Glomerular endothelial cell (primary cell): ENCODE results near the gene GNA14. TPM values are rescaled to one million over a fixed set of nuclear protein-coding genes. Genes with fewer than 3 reads are reported as not detected.
"Not testable (repeated sequence)": the region's sequence is repeated elsewhere in the genome, so short reads cannot be mapped to it uniquely, and the experiment has no call there.

Experiments
- DNase-seq: peaks from one replicate; pipeline ENCODE4 v3.0.0-alpha.2; 2011; ENCODE audit warnings: low read depth, low spot score; ENCODE audit errors: extremely low read depth
- total RNA-seq: library from RNA; depleted of rRNA; stranded (reverse); fragments of >200 nt; gene quantifications from 2 replicates; pipeline ENCODE4 v1.2.3, GENCODE V29; 2015

GNA14 gene
- 43.6 and 67.3 TPM in 2 replicates for total RNA-seq

DNA sequence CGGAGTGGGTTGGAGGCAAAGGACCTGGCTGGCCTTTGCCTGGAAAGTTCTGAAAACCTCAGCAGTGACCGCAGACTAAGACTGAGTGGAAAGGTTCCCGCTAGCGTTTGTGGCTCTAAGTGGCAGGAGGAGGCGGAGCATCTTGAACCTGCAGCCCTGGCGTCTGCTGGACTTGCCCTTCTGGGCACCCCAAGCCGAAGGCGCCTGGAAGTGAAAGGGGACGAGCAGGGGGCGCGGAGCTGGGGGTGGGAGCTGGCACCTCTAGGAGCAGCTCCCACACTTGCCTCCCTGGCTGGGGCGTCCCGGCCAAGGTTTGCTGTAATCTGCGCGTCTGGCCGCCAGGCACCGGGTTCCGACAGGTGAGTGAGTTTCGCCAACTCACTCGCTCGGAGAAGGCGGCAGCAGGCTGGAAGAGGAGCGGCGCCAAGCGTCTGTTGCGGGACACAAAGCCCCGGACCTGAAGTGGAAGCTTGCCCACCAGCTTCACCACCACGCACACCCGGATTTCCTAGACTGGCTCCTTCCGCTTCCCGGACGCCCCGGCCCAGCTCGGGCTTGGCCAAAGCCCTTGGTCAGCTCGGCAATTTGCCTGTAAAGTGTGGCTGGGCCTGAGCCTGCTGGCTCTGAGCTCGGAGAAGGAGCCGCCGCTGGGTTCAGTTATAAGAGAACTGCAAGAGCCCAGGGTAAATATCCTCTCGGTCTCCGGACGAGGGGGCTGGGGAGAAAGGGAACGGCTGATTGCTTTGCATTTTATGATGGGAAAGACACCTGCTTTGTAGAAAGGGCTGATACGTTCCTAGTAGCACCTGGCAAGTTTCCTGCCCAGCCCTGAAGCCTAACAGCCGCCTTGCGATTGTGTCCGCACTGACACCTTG is at the start of gene GNA14:
GNA14 (minus strand) TSS at position 89 of the 875 bp plus-strand sequence. CDS start 529 bp downstream, outside the sequence.
- DNase-seq: no peak

DNA sequence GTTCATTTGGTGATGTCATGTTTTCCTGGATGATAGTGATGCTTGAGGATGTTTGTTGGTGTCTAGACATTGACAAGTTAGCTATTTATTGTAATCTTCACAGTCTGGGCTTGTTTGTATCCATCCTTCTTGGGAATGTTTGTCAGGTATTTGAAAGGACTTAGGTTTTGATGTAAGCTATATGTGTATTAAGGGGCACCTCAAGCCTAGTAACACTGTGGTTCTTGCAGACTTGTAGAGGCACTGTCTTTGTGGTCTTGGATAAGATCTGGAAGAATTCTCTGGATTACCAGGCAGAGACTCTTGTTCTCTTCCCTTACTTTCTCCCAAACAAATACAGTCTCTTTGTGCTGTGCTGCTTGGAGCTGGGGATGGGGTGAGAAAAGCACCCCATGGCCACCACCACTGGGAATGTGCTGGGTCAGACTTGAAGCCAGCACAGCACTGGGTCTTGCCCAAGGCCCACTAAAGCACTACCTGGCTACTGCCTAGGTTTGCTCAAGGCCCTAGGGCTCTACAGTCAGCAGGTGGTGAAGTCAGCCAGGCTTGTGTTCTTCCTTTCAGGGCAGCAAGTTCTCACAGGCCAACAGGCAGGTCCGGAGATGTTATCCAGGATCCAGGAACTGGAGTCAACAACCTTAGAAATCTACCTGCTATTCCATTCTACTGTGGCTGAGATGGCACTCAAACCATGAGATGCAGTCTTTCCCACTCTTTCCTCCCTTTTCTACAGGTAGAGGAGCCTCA is 49.3 kb upstream of the GNA14 start:
- DNase-seq: no peak

DNA sequence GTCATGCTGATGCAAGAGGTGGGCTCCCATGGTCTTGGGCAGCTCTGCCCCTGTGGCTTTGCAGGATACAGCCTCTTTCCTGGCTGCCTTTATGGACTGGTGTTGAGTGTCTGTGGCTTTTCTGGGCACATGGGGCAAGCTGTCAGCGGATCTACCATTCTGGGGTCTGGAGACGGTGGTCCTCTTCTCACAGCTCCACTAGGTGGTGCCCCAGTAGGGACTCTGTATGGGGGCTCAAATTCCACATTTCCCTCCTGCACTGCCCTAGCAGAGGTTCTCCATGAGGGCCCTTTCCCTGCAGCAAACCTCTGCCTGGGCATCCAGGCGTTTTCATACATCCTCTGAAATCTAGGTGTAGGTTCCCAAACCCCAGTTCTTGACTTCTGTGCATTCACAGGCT is 42.6 kb upstream of the GNA14 start:
- DNase-seq: not testable (repeated sequence)

DNA sequence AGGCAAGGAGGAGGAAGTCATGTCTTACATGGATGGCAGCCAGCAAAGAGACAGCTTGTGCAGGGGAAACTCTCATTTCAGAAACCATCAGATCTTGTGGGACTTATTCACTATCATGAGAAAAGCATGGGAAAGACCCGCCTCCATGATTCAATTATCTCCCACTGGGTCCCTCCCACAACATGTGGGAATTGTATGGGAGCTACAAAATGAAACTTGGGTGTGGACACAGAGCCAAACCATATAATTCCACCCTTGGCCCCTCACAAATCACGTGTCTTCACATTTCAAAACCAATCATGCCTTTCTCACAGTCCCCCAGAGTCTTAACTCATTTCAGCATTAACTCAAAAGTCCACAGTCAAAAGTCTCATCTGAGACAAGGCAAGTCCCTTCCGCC is 42.0 kb upstream of the GNA14 start:
- not testable (repeated sequence) for DNase-seq

DNA sequence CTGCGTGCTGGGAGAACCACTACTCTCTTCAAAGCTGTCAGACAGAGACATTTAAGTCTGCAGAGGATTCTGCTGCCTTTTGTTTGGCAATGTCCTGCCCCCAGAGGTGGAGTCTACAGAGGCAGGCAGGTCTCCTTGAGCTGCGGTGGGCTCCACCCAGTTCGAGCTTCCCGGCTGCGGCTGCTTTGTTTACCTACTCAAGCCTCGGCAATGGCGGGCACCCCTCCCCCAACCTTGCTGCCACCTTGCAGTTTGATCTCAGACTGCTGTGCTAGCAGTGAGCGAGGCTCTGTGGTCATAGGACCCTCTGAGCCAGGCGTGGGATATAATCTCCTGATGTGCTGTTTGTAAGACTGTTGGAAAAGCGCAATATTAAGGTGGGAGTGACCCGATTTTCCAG is 39.6 kb upstream of the GNA14 start:
- DNase-seq: not testable (repeated sequence)

DNA sequence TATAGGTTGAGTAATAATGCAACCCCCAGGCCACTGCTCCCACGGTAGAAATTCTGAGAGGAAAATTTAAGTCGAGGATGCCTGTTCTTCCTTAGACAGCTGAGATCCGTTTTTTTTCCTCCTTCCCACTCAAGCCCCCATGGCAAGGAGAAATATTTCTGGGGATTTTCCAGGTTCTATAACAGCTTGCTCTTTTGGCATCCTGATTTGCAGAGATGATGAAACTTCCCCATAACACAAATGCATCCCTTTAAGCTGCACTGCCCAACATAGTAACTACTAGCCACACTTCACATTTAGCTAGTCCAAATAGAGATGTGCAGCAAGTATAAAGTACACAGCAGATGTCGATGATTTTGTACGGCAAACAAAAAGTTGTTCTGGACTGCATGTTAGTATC is 32.5 kb upstream of the GNA14 start:
- DNase-seq: no peak

DNA sequence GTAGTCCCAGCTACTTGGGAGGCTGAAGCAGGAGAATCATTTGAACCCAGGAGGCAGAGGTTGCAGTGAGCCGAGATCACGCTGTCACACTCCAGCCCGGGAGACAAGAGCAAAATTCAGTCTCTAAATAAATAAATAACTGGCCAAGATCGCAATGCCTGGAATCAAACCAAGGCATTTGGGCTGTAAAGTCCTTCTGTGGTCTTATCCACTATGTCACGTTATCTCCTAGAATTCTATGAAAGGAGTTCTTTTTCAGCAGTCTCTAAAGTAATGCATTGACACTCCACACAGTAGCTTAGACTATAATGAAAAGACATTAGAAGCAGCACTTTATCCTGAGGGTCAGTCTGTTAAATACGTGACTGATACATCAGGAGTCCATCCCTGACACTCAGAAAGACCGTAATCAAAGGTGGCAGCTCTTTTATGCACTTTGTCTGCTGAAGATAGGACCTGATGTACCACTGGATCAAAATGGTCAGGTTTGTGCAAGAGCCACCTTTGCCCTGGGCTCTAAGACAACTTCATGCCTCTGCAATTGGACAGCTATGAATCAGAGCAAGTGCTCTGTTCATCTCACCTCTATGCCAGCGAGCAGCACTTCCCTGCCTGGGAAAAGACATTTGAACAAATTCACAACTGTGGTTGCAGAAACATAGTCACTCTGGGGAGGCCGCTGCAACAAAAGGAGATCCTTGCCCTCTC is 31.7 kb upstream of the GNA14 start:
- no peak for DNase-seq

DNA sequence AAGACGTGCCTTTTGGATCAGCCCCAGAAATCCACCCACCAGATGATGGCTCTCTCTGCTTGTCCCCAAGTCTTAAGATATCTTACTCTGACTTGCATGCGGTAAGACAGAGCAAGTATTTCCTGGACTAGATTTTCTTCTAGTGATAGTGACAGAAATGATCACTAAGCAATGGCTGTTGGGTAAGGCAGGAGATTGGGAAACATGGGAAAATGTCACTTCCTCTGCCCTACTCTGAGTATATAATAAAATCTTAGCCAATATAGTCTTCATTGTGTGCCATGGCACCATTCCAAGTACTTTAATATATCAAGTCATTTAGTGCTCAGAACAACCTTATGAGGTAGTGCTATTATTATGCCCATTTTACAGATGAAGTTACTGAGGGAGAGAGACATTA is 31.0 kb upstream of the GNA14 start:
- no peak for DNase-seq

DNA sequence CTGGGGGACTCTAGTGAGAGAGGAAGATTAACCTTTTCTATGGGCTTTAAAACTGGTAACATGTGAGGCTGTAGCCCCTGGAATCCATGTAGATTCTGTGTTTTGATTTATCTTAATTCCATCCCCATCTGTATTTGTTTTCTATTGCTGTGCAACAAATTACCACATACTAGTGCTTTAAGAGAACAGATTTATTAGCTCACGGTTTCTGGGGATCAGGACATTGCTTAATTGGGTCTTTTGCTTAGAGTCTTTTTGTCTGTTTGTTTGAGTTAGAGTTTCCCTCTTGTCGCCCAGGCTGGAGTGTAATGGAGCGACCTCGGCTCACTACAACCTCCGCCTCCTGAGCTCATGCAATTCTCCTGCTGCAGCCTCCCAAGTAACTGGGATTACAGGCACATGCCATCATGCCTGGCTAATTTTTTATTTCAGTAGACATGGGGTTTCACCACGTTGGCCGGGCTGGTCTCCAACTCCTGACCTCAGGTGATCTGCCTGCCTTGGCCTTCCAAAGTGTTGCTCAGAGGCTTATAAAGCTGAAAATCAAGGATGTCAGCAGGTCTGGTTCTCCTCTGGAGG is 29.9 kb upstream of the GNA14 start:
- no peak for DNase-seq

DNA sequence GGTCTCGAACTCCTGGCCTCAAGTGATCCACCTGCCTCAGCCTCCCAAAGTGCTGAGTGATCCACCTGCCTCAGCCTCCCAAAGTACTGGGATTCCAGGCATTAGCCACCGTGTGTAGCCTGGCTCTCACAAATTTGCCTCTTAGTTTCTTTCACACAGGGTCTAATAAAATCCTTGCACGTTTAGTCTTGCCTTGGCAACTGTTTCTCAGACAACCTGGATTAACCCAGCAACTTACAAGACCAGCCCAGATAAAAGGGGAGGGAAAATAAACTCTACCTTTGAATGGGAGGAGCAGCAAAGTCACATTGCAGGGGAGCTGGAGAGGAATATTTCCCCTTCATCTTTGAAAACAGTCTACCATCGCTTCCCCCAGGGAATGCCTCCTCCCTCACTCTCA is 29.3 kb upstream of the GNA14 start:
- no peak for DNase-seq

DNA sequence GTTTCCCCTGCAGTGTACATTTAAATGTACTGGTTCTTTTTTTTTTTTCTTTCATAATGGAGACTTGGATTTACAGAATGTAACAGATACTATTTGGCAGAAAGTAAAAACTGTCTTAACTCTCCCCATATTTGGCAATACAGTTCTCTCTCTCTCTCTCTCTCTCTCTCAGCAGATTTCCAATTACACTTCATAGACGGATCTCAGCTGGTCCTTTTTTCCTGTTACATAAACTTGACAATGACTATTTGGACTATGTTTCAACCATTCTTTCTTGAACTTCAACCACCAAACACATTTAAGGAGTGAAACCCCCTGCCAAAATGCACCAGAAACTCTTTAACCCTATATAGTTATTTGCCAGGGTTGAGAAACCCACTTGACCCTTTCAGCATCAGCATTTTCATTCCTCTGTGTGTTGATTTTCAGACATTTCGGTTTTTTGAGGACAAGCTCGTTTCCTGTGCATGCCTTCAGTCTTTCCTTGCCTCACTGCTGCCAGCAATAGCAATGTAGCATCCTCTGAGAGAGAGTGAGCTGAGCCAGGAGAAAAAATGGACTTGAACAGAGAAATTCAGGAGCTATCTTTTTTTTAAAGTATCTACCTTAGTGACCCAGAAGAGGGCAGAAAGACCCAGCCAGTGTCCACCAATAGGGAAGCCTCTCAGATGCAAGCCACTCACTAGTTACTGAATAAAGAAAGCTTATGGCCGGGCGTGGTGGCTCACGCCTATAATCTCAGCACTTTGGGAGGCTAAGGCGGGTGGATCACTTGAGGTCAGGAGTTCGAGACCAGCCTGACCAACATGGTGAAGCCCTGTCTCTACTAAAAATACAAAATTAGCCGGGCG is 26.0 kb upstream of the GNA14 start:
- no peak for DNase-seq

DNA sequence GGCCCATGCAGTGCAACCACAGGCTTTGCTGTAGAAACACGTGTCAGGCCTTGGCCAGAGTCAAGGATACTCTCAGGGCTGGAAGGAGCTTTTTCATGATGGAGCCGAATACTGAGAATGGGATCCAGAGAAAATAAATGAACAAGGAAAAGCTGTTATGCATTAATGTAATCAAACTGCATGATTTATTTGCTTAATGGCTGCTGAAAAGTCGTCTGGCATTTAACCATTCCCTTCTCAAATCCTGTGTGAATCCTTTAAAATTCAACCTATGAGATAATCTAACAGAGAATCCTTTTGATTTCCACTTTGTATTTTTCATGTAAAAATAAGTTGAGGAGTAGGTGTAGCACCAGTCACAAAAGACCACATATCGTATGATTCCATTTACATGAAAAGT is 24.1 kb upstream of the GNA14 start:
- no peak for DNase-seq

DNA sequence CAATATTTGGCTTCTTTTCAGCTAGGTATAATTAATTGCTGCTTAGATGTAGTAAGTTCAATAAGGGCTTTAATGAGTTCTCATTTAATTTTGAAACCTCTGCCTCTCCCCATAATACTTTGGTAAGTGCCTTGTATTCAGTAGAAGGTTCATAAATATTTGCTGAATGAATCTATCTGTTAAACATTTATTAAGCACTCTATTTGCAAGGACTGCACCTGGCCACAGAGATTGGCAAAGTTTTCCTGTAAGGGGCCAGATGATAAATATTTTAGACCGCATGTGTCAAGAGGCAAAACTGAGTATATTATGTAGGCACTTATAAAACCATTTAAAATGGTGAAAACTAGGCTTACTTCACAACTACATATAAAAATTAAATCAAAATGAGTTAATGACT is 19.0 kb upstream of the GNA14 start:
- DNase-seq: no peak

DNA sequence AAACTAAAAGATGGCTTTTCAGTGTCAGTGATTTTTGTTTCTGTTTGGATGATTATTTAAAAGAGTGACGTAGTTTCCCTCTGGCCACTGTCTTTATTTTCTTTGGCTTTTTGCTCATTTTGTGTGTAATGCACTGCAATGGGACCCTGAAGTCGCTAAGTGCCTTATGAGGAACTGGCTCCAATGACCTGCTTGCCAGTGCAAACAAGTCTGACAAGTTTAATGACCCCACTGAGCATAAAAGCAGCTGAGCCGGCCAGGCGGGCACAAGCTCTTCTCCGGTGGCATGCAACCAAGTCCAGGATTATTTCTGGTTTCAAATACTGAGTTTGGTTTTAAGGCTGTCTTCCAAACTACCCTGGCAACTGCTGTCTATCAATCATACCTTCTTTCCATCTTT is 15.6 kb upstream of the GNA14 start:
- no peak for DNase-seq

DNA sequence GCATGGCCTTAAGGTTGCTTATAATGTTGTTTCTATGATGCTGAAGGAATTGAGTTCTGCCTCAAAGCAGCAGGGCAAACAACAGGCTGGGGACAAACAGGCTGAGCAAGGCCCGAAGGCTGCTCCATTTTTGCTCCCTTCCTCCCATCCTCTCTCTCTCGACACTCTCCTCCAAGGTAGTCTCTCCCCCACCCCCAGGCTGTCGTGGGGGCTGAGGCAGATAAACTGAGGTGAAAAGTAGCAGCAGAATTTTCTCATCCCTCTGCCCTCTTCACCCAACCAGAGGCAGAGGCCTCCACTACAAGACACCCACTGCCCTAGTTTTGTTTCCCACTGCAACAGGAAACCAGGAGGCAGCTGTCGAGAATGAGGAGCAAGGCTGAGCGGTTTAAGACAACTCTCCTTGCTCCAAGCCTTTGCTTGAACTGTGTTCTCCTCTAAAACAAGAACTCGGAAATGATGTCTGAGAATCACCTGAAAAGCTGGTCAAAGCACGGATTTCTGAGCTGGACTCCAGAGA is 13.5 kb upstream of the GNA14 start:
- no peak for DNase-seq

DNA sequence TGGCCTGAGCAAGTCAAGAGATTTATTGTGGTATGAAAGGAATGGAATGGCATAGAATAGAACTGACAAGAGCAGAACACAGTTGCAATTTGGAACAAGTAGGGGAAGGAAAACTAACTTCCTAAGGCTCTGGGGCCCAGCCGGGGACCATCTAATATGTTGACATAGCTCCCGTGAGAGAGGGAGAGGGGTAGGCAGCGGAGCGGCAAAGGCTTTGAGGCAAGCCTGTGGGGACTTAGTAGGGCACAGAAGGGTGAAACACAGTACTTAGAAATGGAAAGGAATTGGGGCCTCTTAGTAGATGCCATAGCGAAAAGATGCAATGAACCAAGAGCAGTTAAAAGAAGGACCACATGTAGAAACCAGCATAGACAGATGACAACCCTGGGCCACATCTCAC is 11.8 kb upstream of the GNA14 start:
- no peak for DNase-seq

DNA sequence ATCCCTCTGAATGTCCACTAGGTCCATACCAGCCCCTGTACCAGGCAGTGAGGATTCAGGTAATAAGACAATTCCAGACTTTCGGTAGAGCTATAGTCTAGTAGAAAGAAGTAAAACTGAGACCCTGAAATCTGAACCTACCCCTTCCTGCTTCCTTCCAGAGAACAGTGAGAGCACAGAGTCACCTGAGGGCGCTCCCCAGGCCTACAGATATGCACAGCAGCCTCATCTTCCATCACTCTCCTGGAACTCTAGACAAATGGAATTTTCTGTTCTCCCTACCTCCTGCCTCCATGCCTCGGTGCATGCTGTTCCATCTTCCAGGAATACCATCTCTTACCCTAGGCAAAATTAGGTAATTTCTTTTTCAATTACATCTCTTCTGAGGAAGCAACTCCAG is 3.1 kb upstream of the GNA14 start:
- no peak for DNase-seq

DNA sequence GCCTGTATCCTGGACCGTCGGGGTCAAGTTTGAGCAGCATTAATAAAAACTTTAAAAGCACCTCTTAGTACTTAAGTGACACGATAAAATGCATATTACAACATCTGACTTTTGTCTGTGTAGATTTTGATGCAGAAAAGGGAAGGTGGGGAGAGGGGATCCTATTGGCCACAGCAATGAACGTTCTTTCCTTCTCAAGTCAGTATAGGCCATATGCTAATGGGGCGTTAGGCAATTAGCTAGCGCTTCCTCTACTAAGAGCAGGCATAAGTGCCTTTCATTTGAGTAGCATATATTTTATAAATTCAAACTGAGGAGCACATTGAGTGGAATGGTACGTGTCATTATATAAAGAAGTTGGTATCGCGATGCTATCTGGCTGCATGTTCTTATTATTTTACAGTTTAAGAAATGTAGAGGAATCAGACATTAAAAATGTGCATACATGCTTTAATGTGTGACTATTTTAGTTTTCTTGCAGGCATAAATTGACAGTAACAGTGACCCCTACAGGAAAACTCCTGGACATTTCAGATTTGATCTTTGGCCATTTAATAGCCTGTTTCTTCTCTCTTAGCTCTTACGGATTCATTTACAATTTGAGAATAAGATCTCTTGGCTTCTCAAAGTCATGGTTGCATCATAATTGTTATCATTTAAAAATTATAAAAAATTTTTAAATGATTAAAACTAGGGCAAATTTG is 1.1 kb upstream of the GNA14 start:
- peak; percentile 33 for DNase-seq
